Measurements from ENCODE around the gene RABL3.
"Not testable (repeated sequence)": the region's sequence is repeated elsewhere in the genome, so short reads cannot be mapped to it uniquely, and the experiment has no call there.

The RABL3 gene

DNA sequence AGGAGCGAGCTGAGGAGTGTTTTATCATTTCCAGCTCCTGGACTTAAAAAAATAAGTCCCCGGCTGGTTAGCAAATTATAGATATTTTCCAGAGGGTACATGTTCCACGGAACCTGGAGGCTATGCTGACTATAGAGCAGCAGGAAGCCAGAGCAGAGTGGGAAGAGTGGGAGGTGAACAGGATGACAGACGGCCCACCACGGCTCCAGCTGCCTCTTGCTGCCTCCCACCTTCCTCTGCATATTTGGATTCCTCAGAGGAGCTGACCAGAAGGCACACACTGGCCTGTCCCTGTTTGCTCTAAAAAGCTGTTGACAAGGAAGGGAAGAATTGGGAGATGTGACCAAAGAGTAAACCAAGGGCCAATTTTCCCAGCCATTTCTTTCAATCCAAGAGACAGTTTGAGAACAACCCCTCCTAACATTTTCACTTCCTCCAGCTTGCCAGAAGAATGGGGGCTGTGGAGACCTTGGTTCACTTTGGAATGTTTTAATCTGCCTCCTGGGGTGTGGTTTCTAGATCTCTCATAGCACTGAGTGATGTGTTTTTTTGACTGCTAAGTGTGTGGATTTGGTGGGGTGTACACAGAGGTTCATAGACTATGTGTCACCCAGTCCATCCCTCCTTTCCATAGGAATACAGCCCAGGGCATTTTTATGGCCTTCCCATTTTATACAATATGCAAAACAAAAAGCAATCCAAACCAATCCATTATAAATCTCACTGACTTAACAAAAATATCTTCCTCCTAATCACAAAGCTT is 97.1 kb downstream of the RABL3 start:
- peaks cover 2% of the 10 kb centered on the region; the same call in 1 of the 2 replicates for H3K27me3 ChIP-seq (ENCODE audit: low read depth, low read length)
- no peaks in the 10 kb centered on the region for H3K36me3 ChIP-seq (replicated peaks; ENCODE audit: low read depth, low read length)
- H2AFZ ChIP-seq (ENCODE audit: low read depth, low read length): no peak overlapping the region
- H3K4me3 ChIP-seq (ENCODE audit: low read length): no peak overlapping the region
- no peaks in the 10 kb centered on the region for H3K9me3 ChIP-seq (ENCODE audit: insufficient read depth, low read length)
- H3K4me1 ChIP-seq (ENCODE audit: low read length): peaks cover 19% of the 10 kb centered on the region
- H4K20me1 ChIP-seq (ENCODE audit: insufficient read depth, low read length): no peaks in the 10 kb centered on the region
- TF ChIP-seq, protein P1, sequence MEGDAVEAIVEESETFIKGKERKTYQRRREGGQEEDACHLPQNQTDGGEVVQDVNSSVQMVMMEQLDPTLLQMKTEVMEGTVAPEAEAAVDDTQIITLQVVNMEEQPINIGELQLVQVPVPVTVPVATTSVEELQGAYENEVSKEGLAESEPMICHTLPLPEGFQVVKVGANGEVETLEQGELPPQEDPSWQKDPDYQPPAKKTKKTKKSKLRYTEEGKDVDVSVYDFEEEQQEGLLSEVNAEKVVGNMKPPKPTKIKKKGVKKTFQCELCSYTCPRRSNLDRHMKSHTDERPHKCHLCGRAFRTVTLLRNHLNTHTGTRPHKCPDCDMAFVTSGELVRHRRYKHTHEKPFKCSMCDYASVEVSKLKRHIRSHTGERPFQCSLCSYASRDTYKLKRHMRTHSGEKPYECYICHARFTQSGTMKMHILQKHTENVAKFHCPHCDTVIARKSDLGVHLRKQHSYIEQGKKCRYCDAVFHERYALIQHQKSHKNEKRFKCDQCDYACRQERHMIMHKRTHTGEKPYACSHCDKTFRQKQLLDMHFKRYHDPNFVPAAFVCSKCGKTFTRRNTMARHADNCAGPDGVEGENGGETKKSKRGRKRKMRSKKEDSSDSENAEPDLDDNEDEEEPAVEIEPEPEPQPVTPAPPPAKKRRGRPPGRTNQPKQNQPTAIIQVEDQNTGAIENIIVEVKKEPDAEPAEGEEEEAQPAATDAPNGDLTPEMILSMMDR (IDR thresholded peaks at IDR 0.05; ENCODE audit: low read depth, low read length): no peak
- TF ChIP-seq EZH2phosphoT487 (IDR thresholded peaks at IDR 0.05; ENCODE audit: low read depth): no peak
- H3K79me2 ChIP-seq (ENCODE audit: low read length): no peaks in the 10 kb centered on the region
- no peak overlapping the region for H3K27ac ChIP-seq (ENCODE audit: low read length)
- H3K4me2 ChIP-seq (ENCODE audit: low read length): peak overlapping the region; percentile 46; the same call in 1 of the 2 replicates
- H3K9ac ChIP-seq (ENCODE audit: low read length): no peak overlapping the region

DNA sequence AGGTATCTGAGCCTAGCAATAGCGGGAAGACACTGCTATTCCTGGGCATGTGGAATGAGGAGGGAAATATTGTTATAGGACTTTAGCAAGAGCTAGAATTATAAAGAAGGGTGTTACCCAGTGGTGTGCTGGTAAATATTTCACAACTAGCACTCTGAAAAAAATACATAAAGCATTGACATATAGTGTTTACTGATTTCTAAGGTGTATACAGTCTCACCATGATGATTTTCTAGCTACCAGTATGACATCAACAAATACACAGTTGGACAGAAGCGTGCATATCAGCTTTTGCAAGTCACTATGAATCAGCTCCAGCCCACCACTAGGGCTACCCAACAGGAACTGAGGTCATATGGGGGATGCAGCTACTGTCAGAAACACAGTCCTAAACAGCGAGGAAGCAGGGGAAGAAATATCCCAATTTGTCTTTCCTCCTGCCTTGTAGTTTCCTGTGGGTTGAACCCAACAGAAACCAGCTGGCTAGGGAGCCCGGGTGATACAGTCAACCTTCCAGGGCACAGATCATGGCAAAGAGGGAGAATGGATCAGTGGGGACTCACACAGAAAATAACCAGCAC is 99.9 kb downstream of the RABL3 start:
- TF ChIP-seq EZH2phosphoT487 (IDR thresholded peaks at IDR 0.05; ENCODE audit: low read depth): no peak
- TF ChIP-seq, protein P1 (IDR thresholded peaks at IDR 0.05; ENCODE audit: low read depth, low read length): no peak
- Histone ChIP-seq H3K9me3 (ENCODE audit: insufficient read depth, low read length) (0 out of 2 replicates have a peak, but pooled peaks cover 3% of the 10 kb centered on the region), H3K27me3 (ENCODE audit: low read depth, low read length) (peaks cover 2% of the 10 kb centered on the region; the same call in 1 of the 2 replicates), H3K9ac (ENCODE audit: low read length) (no peak overlapping the region), H4K20me1 (ENCODE audit: insufficient read depth, low read length) (no peaks in the 10 kb centered on the region), H3K79me2 (ENCODE audit: low read length) (no peaks in the 10 kb centered on the region), H3K27ac (ENCODE audit: low read length) (no peak overlapping the region), H3K4me3 (ENCODE audit: low read length) (no peak overlapping the region), H3K4me1 (ENCODE audit: low read length) (peaks cover 19% of the 10 kb centered on the region), H2AFZ (ENCODE audit: low read depth, low read length) (no peak overlapping the region), H3K36me3 (replicated peaks; ENCODE audit: low read depth, low read length) (no peaks in the 10 kb centered on the region), H3K4me2 (ENCODE audit: low read length) (no peak overlapping the region)

DNA sequence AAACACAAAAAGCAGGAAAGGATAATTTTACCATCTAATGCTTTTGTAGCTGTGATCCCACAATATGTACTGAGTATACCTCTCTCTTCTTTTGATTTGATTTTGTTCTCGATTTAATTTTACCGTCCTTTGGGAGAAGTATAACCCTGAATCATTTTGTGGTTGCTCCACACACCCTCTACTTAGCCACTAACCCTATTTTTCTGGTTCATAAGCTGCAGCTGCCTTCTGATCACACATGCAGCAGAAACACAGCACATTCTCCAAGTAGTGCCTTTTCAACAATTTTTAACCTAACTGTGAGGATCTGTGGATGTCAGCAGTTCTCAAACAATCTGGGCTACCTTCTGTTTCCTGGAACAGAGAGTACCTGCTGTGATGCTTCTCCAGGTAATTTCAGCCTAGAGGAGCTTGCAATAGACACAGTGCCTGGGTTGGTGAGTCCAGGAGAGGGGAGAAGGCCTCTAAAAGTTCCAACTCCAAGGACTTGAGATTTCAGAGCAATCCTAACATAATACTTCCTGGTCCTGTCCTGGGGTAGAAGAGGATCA is 100.5 kb downstream of the RABL3 start:
- Histone ChIP-seq H3K27me3 (ENCODE audit: low read depth, low read length) (peaks cover 2% of the 10 kb centered on the region; the same call in 1 of the 2 replicates), H2AFZ (ENCODE audit: low read depth, low read length) (no peak overlapping the region), H4K20me1 (ENCODE audit: insufficient read depth, low read length) (no peaks in the 10 kb centered on the region), H3K4me3 (ENCODE audit: low read length) (no peak overlapping the region), H3K9ac (ENCODE audit: low read length) (no peak overlapping the region), H3K4me1 (ENCODE audit: low read length) (peaks cover 19% of the 10 kb centered on the region), H3K4me2 (ENCODE audit: low read length) (no peak overlapping the region), H3K79me2 (ENCODE audit: low read length) (no peaks in the 10 kb centered on the region), H3K9me3 (ENCODE audit: insufficient read depth, low read length) (0 out of 2 replicates have a peak, but pooled peaks cover 3% of the 10 kb centered on the region), H3K36me3 (replicated peaks; ENCODE audit: low read depth, low read length) (no peaks in the 10 kb centered on the region), H3K27ac (ENCODE audit: low read length) (no peak overlapping the region)
- no peak for TF ChIP-seq EZH2phosphoT487 (IDR thresholded peaks at IDR 0.05; ENCODE audit: low read depth)
- TF ChIP-seq, protein P1 (IDR thresholded peaks at IDR 0.05; ENCODE audit: low read depth, low read length): no peak

DNA sequence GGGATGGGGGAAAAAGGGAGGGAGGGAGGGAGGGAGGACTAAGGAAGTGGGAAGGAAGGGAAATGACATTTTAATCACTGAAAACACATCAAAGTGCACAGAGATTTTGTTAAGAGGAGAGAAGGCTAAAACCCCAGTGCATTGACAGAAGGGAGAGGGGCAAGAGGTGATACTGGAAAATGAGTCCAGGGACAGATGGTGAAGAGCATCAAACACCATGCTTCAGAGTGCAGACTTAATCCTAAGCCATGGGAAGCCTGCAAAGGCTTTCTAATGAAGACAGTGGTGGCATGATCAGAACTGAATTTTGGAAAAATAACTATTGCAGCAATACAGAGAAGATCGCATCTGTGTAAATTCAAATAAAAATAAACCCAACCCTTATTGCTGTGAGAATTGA is 102.1 kb downstream of the RABL3 start:
- H3K27ac ChIP-seq (ENCODE audit: low read length): no peak overlapping the region
- no peak overlapping the region for H2AFZ ChIP-seq (ENCODE audit: low read depth, low read length)
- peaks cover 16% of the 10 kb centered on the region for H3K4me1 ChIP-seq (ENCODE audit: low read length)
- H3K9ac ChIP-seq (ENCODE audit: low read length): no peak overlapping the region
- H3K9me3 ChIP-seq (ENCODE audit: insufficient read depth, low read length): 0 out of 2 replicates have a peak, but pooled peaks cover 3% of the 10 kb centered on the region
- H3K79me2 ChIP-seq (ENCODE audit: low read length): no peaks in the 10 kb centered on the region
- H3K4me3 ChIP-seq (ENCODE audit: low read length): no peak overlapping the region
- no peaks in the 10 kb centered on the region for H4K20me1 ChIP-seq (ENCODE audit: insufficient read depth, low read length)
- no peaks in the 10 kb centered on the region for H3K36me3 ChIP-seq (replicated peaks; ENCODE audit: low read depth, low read length)
- H3K4me2 ChIP-seq (ENCODE audit: low read length): no peak overlapping the region
- no peaks in the 10 kb centered on the region for H3K27me3 ChIP-seq (ENCODE audit: low read depth, low read length)
- TF ChIP-seq, protein P1 (IDR thresholded peaks at IDR 0.05; ENCODE audit: low read depth, low read length): no peak
- TF ChIP-seq EZH2phosphoT487 (IDR thresholded peaks at IDR 0.05; ENCODE audit: low read depth): no peak

DNA sequence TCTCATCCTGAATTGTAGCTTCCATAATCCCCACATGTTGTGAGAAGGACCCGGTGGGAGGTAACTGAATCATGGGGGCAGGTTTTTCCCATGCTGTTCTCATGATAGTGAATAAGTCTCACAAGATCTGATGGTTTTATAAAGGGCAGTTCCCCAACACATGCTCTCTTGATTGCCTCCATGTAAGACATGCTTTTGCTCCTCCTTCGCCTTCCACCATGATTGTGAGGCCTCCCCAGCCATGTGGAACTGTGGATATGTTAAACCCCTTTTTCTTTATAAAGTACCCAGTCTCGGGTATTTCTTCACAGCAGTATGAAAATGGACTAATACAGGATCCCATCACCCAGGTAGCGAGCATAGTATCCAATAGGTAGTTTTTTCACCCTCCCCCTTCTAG is 103.5 kb downstream of the RABL3 start:
- H3K79me2 ChIP-seq (ENCODE audit: low read length); H3K9ac ChIP-seq (ENCODE audit: low read length); H3K4me3 ChIP-seq (ENCODE audit: low read length); H3K9me3 ChIP-seq (ENCODE audit: insufficient read depth, low read length); H2AFZ ChIP-seq (ENCODE audit: low read depth, low read length); H3K27ac ChIP-seq (ENCODE audit: low read length); H3K27me3 ChIP-seq (ENCODE audit: low read depth, low read length); H3K36me3 ChIP-seq (replicated peaks; ENCODE audit: low read depth, low read length); H3K4me2 ChIP-seq (ENCODE audit: low read length); H4K20me1 ChIP-seq (ENCODE audit: insufficient read depth, low read length); H3K4me1 ChIP-seq (ENCODE audit: low read length): not testable (repeated sequence)

Measured in OCI-LY3 (cell line).